ENCODE measurements around the gene INVS.

- TF ChIP-seq POLR2A (IDR thresholded peaks at IDR 0.05; ENCODE audit: low read depth, low read length): no peak
- no peak for TF ChIP-seq CTCF (conservative IDR thresholded peaks at IDR 0.05; ENCODE audit: low read depth, low read length)
- no peak for TF ChIP-seq FOS (IDR thresholded peaks at IDR 0.05; ENCODE audit: low read depth, low read length)
- no peak for TF ChIP-seq USF2 (IDR thresholded peaks at IDR 0.05; ENCODE audit: low read depth, low read length)
- TF ChIP-seq RFX5 (IDR thresholded peaks at IDR 0.05; ENCODE audit: low read depth, low read length): no peak
- TF ChIP-seq CEBPB (IDR thresholded peaks at IDR 0.05; ENCODE audit: low read depth, low read length): no peak
- TF ChIP-seq RAD21 (IDR thresholded peaks at IDR 0.05; ENCODE audit: low read length): no peak
These were observed 186.0 kb downstream of the INVS start for GRCh38 chr9:100285080-100285479.
